Activated CD4-positive, CD25-positive, alpha-beta regulatory T cell treated with anti-CD3 and anti-CD28 coated beads, Interleukin-2, amount 50 U/mL, for 16 hours (primary cell): ENCODE measurements around the gene TOLLIP.
"Not testable (repeated sequence)": the region's sequence is repeated elsewhere in the genome, so short reads cannot be mapped to it uniquely, and the experiment has no call there.

Experiments used
- DNase-seq: peaks from one replicate; pipeline ENCODE4 v3.0.0-alpha.2; 2020; ENCODE audit warnings: low read depth, low spot score

TOLLIP gene

GRCh38 chr11:1343391-1344055 lies 34.1 kb upstream of the TOLLIP start:
- DNase-seq = no peak

- no peak for DNase-seq
Observed at GRCh38 chr11:1342946-1343345, 33.5 kb upstream of the TOLLIP start.

GRCh38 chr11:1341928-1342524 lies 32.6 kb upstream of the TOLLIP start:
- DNase-seq = no peak

GRCh38 chr11:1341226-1341625 lies 31.8 kb upstream of the TOLLIP start:
- DNase-seq = not testable (repeated sequence)

GRCh38 chr11:1340111-1340510 lies 30.7 kb upstream of the TOLLIP start:
- DNase-seq = no peak

GRCh38 chr11:1339066-1339675 lies 29.7 kb upstream of the TOLLIP start:
- no peak for DNase-seq

GRCh38 chr11:1338201-1339065 lies 29.0 kb upstream of the TOLLIP start:
- DNase-seq = no peak

- DNase-seq = no peak
Observed at GRCh38 chr11:1337647-1338007, 28.2 kb upstream of the TOLLIP start.

GRCh38 chr11:1336836-1337646 lies 27.6 kb upstream of the TOLLIP start:
- DNase-seq = no peak

GRCh38 chr11:1335811-1336761 lies 26.7 kb upstream of the TOLLIP start:
- DNase-seq = no peak

- no peak for DNase-seq
Observed at GRCh38 chr11:1335264-1335810, 25.9 kb upstream of the TOLLIP start.

GRCh38 chr11:1333860-1334259 lies 24.4 kb upstream of the TOLLIP start:
- no peak for DNase-seq

GRCh38 chr11:1333091-1333772 lies 23.8 kb upstream of the TOLLIP start:
- no peak for DNase-seq

- no peak for DNase-seq
Observed at GRCh38 chr11:1330473-1330872, 21.0 kb upstream of the TOLLIP start.

GRCh38 chr11:1327064-1327460 lies 17.6 kb upstream of the TOLLIP start:
- DNase-seq = no peak

GRCh38 chr11:1326435-1327063 lies 17.1 kb upstream of the TOLLIP start:
- DNase-seq = no peak

GRCh38 chr11:1323774-1324173 lies 14.3 kb upstream of the TOLLIP start:
- no peak for DNase-seq

- DNase-seq = no peak
Observed at GRCh38 chr11:1317993-1318392, 8.6 kb upstream of the TOLLIP start.

GRCh38 chr11:1317432-1317831 lies 8.0 kb upstream of the TOLLIP start:
- DNase-seq = no peak
